SK-N-DZ (cell line): ENCODE measurements around the gene UBE2F.
"Not testable (repeated sequence)": the region's sequence is repeated elsewhere in the genome, so short reads cannot be mapped to it uniquely, and the experiment has no call there.

Experiments
- DNase-seq: peaks from one replicate; pipeline ENCODE4 v3.0.0-alpha.2; 2015; ENCODE audit warnings: low spot score

Gene UBE2F

GRCh38 chr2:237978058-237978712 is 11.4 kb downstream of the UBE2F start:
- no peak for DNase-seq

- no peak for DNase-seq
These were observed 12.5 kb downstream of the UBE2F start for GRCh38 chr2:237979331-237979730.

- no peak for DNase-seq
These were observed 13.3 kb downstream of the UBE2F start for GRCh38 chr2:237980087-237980486.

- DNase-seq, result no peak
These were observed 13.9 kb downstream of the UBE2F start for GRCh38 chr2:237980751-237981150.

- not testable (repeated sequence) for DNase-seq
These were observed 14.8 kb downstream of the UBE2F start for GRCh38 chr2:237981621-237982020.

- DNase-seq, result no peak
These were observed 15.4 kb downstream of the UBE2F start for GRCh38 chr2:237982039-237982725.

GRCh38 chr2:237983922-237984321 is 17.1 kb downstream of the UBE2F start:
- DNase-seq, result no peak

- no peak for DNase-seq
These were observed 20.5 kb downstream of the UBE2F start for GRCh38 chr2:237987268-237987667.

GRCh38 chr2:237993701-237994100 is 26.9 kb downstream of the UBE2F start:
- DNase-seq, result no peak

GRCh38 chr2:237995036-237995435 is 28.2 kb downstream of the UBE2F start:
- DNase-seq, result no peak

- DNase-seq, result no peak
These were observed 29.3 kb downstream of the UBE2F start for GRCh38 chr2:237996021-237996593.

- DNase-seq, result no peak
These were observed 30.7 kb downstream of the UBE2F start for GRCh38 chr2:237997521-237997920.

GRCh38 chr2:237998530-237998929 is 31.7 kb downstream of the UBE2F start:
- no peak for DNase-seq

GRCh38 chr2:238003234-238004031 is 36.6 kb downstream of the UBE2F start:
- DNase-seq, result no peak

GRCh38 chr2:238004077-238004830 is 37.4 kb downstream of the UBE2F start:
- DNase-seq, result no peak

- no peak for DNase-seq
These were observed 38.7 kb downstream of the UBE2F start for GRCh38 chr2:238005528-238005927.

- no peak for DNase-seq
These were observed 39.7 kb downstream of the UBE2F start for GRCh38 chr2:238006510-238006909.

GRCh38 chr2:238007924-238008323 is 41.1 kb downstream of the UBE2F start:
- DNase-seq, result no peak

GRCh38 chr2:238009563-238009962 is 42.7 kb downstream of the UBE2F start:
- no peak for DNase-seq

GRCh38 chr2:238010572-238010971 is 43.8 kb downstream of the UBE2F start:
- no peak for DNase-seq

GRCh38 chr2:238013806-238014205 is 47.0 kb downstream of the UBE2F start:
- no peak for DNase-seq
